DMS79 treated with DMSO at 0.1 percent for 48 hours (cell line): ENCODE data around the gene PIAS2.
A peak's percentile ranks its signal among the peaks of the same experiment; 100 is the strongest.
"Not testable (repeated sequence)": the region's sequence is repeated elsewhere in the genome, so short reads cannot be mapped to it uniquely, and the experiment has no call there.

Experiments
- DNase-seq: peaks from one replicate; lab custom pipeline; 2025; lab: John Stamatoyannopoulos, UW

The PIAS2 gene

GRCh38 chr18:46917108-46917802, at the start of gene PIAS2, which contains the start of gene KATNAL2:
PIAS2 (minus strand) TSS chr18:46917507; CDS start chr18:46917345, 162 bp downstream.
KATNAL2 (plus strand) TSS chr18:46917602; CDS start chr18:46946873, 29,271 bp downstream.
- DNase-seq, result peak; percentile 65

- not testable (repeated sequence) for DNase-seq
These were observed 49.0 kb upstream of the PIAS2 start for GRCh38 chr18:46966266-46966665.

GRCh38 chr18:46964579-46965293, 47.4 kb upstream of the PIAS2 start:
- DNase-seq, result not testable (repeated sequence)

GRCh38 chr18:46963656-46964578, 46.6 kb upstream of the PIAS2 start:
- not testable (repeated sequence) for DNase-seq

GRCh38 chr18:46958209-46958608, 40.9 kb upstream of the PIAS2 start:
- no peak for DNase-seq

GRCh38 chr18:46953195-46953594, 35.9 kb upstream of the PIAS2 start:
- no peak for DNase-seq

GRCh38 chr18:46950064-46950656, 32.9 kb upstream of the PIAS2 start:
- peak; percentile 11 for DNase-seq

- peak; percentile 88 for DNase-seq
These were observed 29.5 kb upstream of the PIAS2 start for GRCh38 chr18:46946656-46947282.

GRCh38 chr18:46942646-46943045, 25.3 kb upstream of the PIAS2 start:
- no peak for DNase-seq

GRCh38 chr18:46939998-46940571, 22.8 kb upstream of the PIAS2 start:
- no peak for DNase-seq

- DNase-seq, result no peak
These were observed 22.1 kb upstream of the PIAS2 start for GRCh38 chr18:46939337-46939963.

GRCh38 chr18:46920653-46921052, 3.3 kb upstream of the PIAS2 start:
- no peak for DNase-seq

- DNase-seq, result no peak
These were observed 2.8 kb upstream of the PIAS2 start for GRCh38 chr18:46920067-46920466.

GRCh38 chr18:46917803-46918600, 695 bp upstream of the PIAS2 start:
- DNase-seq, result peak; percentile 23

- peak; percentile 46 for DNase-seq
These were observed 678 bp downstream of the PIAS2 start for GRCh38 chr18:46916551-46917107.

- peak; percentile 44 for DNase-seq
These were observed 1.3 kb downstream of the PIAS2 start for GRCh38 chr18:46915800-46916550.

- no peak for DNase-seq
These were observed 6.5 kb downstream of the PIAS2 start for GRCh38 chr18:46910856-46911255.

GRCh38 chr18:46909497-46909896, 7.8 kb downstream of the PIAS2 start:
- DNase-seq, result no peak

GRCh38 chr18:46903406-46903805, 13.9 kb downstream of the PIAS2 start:
- DNase-seq, result no peak
